Loucy (cell line): ENCODE results near the gene FKBP5.

Source experiments
- H2AFZ ChIP-seq: fragments of 200-600 bp; sonication (generic); 2 replicates; pipeline ENCODE4 v1.6.0; 2016; ENCODE audit warnings: antibody characterized with exemption, mild to moderate bottlenecking, low read length, moderate library complexity
- H3F3A ChIP-seq: fragments of 200-600 bp; 2 replicates; pipeline ENCODE4 v1.6.0; 2016; ENCODE audit warnings: antibody characterized with exemption, low read depth, mild to moderate bottlenecking
- H3K27me3 ChIP-seq: fragments of 200-600 bp; sonication (generic); 2 replicates; pipeline ENCODE4 v1.6.1; 2014; ENCODE audit warnings: low read length, mild to moderate bottlenecking; ENCODE audit not compliant: insufficient read depth, poor library complexity, severe bottlenecking
- H3K36me3 ChIP-seq: fragments of 200-600 bp; sonication (generic); 2 replicates; pipeline ENCODE4 v1.6.1; 2016; ENCODE audit warnings: low read length; ENCODE audit not compliant: insufficient read depth
- H3K4me1 ChIP-seq: fragments of 200-600 bp; sonication (generic); 2 replicates; pipeline ENCODE4 v1.5.1; 2014; ENCODE audit warnings: low read length, mild to moderate bottlenecking; ENCODE audit not compliant: insufficient read depth, poor library complexity, severe bottlenecking
- H3K4me2 ChIP-seq: fragments of 200-600 bp; sonication (generic); 2 replicates; pipeline ENCODE4 v1.6.0; 2014; ENCODE audit warnings: antibody characterized with exemption, low read length, low read depth, mild to moderate bottlenecking; ENCODE audit not compliant: poor library complexity, severe bottlenecking
- H3K4me3 ChIP-seq: fragments of 200-600 bp; sonication (generic); 2 replicates; pipeline ENCODE4 v1.5.1; 2014; ENCODE audit warnings: low read length, mild to moderate bottlenecking, mixed read lengths; ENCODE audit not compliant: poor library complexity, severe bottlenecking
- H3K79me2 ChIP-seq: fragments of 200-600 bp; sonication (generic); 2 replicates; pipeline ENCODE4 v1.6.1; 2014; ENCODE audit warnings: low read length; ENCODE audit not compliant: insufficient read depth
- H3K9ac ChIP-seq: fragments of 200-600 bp; sonication (generic); 2 replicates; pipeline ENCODE4 v1.6.0; 2014; ENCODE audit warnings: mild to moderate bottlenecking, low read depth, low read length, moderate library complexity; ENCODE audit not compliant: poor library complexity, severe bottlenecking
- H3K9me2 ChIP-seq: fragments of 200-600 bp; sonication (generic); replicated peaks from 2 replicates; pipeline ENCODE4 v1.6.1; 2016; ENCODE audit warnings: low read depth, low read length, mixed read lengths
- H3K9me3 ChIP-seq: fragments of 200-600 bp; sonication (generic); 2 replicates; pipeline ENCODE4 v1.6.1; 2014; ENCODE audit warnings: mild to moderate bottlenecking, antibody characterized with exemption, low read length, low read depth; ENCODE audit not compliant: insufficient read depth
- H4K20me1 ChIP-seq: fragments of 200-600 bp; sonication (generic); 2 replicates; pipeline ENCODE4 v1.6.0; 2014; ENCODE audit warnings: antibody characterized with exemption, low read length, mild to moderate bottlenecking; ENCODE audit not compliant: insufficient read depth, poor library complexity, severe bottlenecking
- EZH2phosphoT487 ChIP-seq: fragments of 200-600 bp; IDR thresholded peaks from 2 replicates; pipeline ENCODE4 v1.6.1; 2018; ENCODE audit warnings: antibody characterized with exemption, mild to moderate bottlenecking, moderate library complexity, borderline replicate concordance
- TF ChIP-seq, protein P1 (sequence below): fragments of 200-600 bp; sonication (generic); conservative IDR thresholded peaks from 2 replicates; pipeline ENCODE4 v1.5.1; 2014; ENCODE audit warnings: mild to moderate bottlenecking, antibody characterized with exemption, low read length

The FKBP5 gene

DNA sequence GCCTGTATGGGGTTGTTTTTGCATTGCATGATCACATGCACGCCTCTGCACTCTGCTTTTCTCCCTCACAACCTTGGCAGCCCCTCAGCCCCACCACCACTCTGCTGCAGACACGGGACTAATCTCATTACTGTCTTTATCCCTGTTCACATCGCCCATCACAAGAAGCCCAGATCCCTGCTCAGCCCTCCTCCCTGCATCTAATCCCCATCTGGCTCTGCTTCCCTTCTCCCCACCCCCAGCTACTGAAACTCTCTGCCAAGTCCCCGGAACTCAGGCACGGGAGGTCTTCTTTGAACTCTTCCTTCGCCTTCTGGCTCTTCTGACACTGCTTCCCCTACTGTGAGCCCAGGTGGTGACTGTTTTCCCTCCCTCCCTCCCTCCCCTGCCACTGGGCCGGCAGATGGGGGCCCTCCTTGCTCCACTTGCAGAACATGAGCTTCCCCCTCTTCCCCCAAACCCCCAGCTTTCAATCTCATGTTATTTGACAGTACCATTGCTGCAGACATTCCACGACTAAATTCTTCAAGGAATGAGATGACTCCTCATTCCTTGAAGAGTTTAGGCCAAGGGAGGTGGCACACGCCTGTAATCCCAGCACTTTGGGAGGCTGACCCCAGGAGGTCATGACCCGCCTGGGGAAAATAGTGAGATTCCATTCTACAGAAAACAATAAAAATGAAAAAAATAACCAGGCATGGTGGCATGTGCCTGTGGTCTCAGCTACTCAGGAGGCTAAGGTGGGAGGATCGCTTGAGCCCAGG, 154.1 kb downstream of the FKBP5 start:
- no peak for TF ChIP-seq EZH2phosphoT487
- TF ChIP-seq, protein P1, sequence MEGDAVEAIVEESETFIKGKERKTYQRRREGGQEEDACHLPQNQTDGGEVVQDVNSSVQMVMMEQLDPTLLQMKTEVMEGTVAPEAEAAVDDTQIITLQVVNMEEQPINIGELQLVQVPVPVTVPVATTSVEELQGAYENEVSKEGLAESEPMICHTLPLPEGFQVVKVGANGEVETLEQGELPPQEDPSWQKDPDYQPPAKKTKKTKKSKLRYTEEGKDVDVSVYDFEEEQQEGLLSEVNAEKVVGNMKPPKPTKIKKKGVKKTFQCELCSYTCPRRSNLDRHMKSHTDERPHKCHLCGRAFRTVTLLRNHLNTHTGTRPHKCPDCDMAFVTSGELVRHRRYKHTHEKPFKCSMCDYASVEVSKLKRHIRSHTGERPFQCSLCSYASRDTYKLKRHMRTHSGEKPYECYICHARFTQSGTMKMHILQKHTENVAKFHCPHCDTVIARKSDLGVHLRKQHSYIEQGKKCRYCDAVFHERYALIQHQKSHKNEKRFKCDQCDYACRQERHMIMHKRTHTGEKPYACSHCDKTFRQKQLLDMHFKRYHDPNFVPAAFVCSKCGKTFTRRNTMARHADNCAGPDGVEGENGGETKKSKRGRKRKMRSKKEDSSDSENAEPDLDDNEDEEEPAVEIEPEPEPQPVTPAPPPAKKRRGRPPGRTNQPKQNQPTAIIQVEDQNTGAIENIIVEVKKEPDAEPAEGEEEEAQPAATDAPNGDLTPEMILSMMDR, result no peak
- H3K9me2 ChIP-seq, result no peaks in the 10 kb centered on the region
- H3K36me3 ChIP-seq, result no peaks in the 10 kb centered on the region
- no peak overlapping the region for H3K4me2 ChIP-seq
- no peaks in the 10 kb centered on the region for H3K79me2 ChIP-seq
- no peak overlapping the region for H3K4me3 ChIP-seq
- no peak overlapping the region for H2AFZ ChIP-seq
- H3K9ac ChIP-seq, result no peak overlapping the region
- no peaks in the 10 kb centered on the region for H3K4me1 ChIP-seq
- H3F3A ChIP-seq, result no peaks in the 10 kb centered on the region
- H3K9me3 ChIP-seq, result no peaks in the 10 kb centered on the region
- no peaks in the 10 kb centered on the region for H4K20me1 ChIP-seq
- H3K27me3 ChIP-seq, result no peaks in the 10 kb centered on the region

DNA sequence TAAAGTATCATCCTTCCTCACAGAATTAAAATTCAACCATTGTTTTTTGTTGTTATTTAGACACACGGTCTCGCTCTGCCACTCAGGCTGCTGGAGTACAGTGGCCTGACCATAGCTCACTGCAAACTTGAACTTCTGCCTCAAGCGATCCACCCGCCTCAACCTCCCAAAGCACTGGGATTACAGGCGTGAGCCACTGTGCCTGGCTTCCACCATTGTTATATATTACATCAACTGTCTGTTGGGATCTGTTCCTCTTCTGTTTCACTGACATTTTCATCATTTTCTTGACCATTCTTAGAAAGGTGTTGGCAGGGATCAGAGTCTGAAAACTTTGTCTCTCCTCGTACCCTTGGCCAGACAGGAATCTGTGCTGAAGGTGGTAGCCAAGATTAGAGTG, 154.7 kb downstream of the FKBP5 start:
- Histone ChIP-seq H3F3A (no peaks in the 10 kb centered on the region), H3K4me3 (no peak overlapping the region), H3K9me2 (no peaks in the 10 kb centered on the region), H3K4me1 (no peaks in the 10 kb centered on the region), H2AFZ (no peak overlapping the region), H3K9me3 (no peaks in the 10 kb centered on the region), H3K36me3 (no peaks in the 10 kb centered on the region), H3K79me2 (no peaks in the 10 kb centered on the region), H3K9ac (no peak overlapping the region), H4K20me1 (no peaks in the 10 kb centered on the region), H3K27me3 (no peaks in the 10 kb centered on the region), H3K4me2 (no peak overlapping the region)
- TF ChIP-seq EZH2phosphoT487, result no peak
- TF ChIP-seq, protein P1, result no peak

DNA sequence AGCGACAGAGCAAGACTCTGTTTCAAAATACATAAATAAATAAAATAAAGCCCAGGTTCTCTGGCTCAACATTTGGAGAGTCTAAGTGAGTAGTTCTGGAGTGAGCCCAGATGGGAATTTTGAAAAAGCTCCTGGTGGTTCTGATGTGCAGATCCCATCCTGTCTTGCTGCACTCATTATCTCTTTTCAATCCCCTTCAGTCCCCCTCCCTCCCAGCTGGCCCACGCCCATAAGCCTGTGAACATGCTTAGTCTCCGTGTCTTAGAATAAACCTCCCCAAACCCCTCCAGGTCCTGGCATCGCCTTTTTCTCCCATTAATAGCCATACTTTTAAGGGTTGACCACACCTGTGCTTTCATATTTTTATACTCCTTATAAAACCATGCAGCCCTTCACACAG, 156.6 kb downstream of the FKBP5 start:
- Histone ChIP-seq H3K36me3 (no peaks in the 10 kb centered on the region), H3K79me2 (no peaks in the 10 kb centered on the region), H3K9ac (no peak overlapping the region), H3F3A (no peaks in the 10 kb centered on the region), H2AFZ (no peak overlapping the region), H3K4me2 (no peak overlapping the region), H3K9me3 (no peaks in the 10 kb centered on the region), H3K4me1 (no peaks in the 10 kb centered on the region), H3K4me3 (no peak overlapping the region), H4K20me1 (no peaks in the 10 kb centered on the region), H3K9me2 (no peaks in the 10 kb centered on the region), H3K27me3 (no peaks in the 10 kb centered on the region)
- TF ChIP-seq, protein P1, result no peak
- no peak for TF ChIP-seq EZH2phosphoT487
